ENCODE measurements around the gene ANXA11.

GRCh38 chr10:80200687-80201086 lies 4.7 kb downstream of the ANXA11 start:
- no peak for TF ChIP-seq CTCF (IDR thresholded peaks at IDR 0.05)
- TF ChIP-seq POLR2A (IDR thresholded peaks at IDR 0.05), result no peak
- TF ChIP-seq POLR2AphosphoS5 (IDR thresholded peaks at IDR 0.05), result no peak

Measured in stomach (tissue), 4 donors.